GM19193 (cell line): Measurements from ENCODE around the gene PPM1B.

Source experiments
- POLR2A ChIP-seq: IDR thresholded peaks from 4 replicates; pipeline ENCODE4 v1.6.1; 2011; ENCODE audit not compliant: insufficient read depth, insufficient read length; ENCODE audit errors: extremely low read depth

The PPM1B gene

DNA sequence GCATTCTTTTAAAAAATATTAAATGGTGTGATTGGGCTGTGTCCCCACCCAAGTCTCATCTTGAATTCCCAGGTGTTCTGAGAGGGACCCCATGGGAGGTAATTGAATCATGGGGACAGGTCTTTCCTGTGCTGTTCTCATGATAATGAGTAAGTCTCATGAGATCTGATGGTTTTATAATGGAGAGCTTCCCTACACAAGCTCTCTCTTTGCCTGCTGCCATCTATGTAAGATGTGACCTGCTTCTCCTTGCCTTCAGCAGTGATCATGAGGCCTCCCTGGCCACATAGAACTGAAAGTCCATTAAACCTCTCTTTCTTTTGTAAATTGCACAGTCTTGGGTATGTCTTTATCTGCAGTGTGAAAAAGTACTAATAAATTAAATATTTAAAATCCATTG, 10.3 kb downstream of the PPM1B start:
- TF ChIP-seq POLR2A, result no peak

DNA sequence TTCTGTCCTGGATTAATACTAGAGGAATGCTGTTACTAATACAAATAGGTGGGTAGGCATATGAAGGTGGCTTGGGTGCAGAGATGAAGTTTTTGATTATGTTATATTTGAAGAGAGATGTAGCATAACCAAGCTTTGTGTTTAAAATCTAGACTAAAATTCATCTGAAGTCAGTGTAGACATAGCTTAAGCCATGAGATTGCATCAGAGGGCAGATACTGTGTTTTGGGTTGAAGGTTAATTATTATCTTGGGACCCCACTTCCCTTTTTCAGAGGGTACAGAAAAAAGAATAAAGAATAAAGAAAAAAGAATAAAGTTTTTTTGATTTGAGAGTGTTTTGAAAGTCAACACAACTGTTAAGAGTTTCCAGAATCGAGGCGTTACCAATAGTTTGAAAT, 13.0 kb downstream of the PPM1B start:
- no peak for TF ChIP-seq POLR2A

DNA sequence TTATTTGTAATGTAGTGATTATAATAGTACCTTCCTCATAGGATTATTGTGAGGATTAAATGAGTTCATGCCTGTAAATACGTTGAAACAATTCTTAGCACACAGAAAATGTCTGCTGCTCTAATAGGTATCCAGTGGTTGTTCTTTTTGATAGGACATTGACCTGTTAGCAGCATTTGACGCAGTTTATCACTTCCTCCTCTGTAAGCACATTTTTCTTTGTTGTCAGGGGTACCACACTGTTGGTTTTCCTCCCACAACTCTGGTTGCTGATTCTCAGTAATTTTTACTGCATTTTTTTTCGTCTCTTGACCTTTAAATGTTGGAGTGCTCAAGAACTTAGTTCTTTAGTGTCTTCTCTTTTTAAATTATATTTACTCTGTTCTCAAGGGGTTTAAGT, 15.4 kb downstream of the PPM1B start:
- no peak for TF ChIP-seq POLR2A

DNA sequence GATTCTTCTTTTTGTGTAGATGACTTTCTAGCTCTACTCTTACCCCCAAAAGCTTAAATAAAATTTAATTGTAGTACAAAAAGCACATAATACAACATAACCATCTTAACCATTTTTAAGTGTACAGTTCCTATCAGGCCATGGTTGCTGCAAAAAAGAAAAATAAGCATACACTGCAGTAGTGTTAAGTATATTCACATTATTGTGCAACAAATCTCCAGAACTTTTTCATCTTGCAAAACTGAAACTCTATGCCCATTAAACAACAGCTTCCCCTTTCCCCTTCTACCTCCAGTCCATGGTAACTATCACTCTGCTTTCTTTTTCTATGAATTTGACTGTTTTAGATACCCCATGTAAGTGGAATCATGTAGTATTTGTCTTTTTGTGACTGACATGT, 18.1 kb downstream of the PPM1B start:
- TF ChIP-seq POLR2A, result no peak

DNA sequence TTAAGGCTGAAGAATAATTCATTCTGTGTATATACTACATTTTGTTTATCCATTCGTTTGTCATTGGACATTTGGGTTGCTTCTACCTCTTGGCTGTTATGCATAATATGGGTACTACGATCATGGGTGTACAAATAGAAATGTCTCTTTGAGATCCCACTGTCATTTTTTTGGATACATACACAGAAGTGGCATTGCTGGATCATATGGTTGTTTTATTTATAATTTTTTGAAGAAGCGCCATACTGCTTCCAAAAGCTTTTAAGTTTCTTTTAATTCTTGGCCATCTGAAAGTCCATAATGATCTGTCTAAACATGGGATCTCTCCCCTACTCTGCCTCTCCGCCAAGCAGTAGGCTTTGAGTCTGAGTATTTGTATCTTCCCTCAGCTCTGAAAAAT, 18.6 kb downstream of the PPM1B start:
- no peak for TF ChIP-seq POLR2A

DNA sequence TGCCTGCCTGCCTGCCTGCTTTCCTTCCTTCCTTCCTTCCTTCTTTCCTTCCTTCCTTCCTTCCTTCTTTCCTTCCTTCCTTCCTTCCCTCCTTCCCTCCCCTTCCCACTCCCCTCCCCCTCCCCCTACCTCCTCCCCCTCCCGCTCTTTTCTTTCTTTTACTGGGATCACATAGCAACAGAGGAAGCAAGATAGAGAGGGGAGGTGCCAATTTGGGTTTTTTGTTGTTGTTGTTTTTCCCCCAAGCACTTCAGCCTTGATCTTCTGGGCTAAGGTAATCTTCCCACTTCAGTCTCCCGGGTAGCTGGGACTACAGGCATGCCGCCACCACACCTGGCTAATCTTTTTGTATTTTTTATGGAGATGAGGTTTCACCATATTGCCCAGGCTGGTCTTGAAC, 20.0 kb downstream of the PPM1B start:
- no peak for TF ChIP-seq POLR2A

DNA sequence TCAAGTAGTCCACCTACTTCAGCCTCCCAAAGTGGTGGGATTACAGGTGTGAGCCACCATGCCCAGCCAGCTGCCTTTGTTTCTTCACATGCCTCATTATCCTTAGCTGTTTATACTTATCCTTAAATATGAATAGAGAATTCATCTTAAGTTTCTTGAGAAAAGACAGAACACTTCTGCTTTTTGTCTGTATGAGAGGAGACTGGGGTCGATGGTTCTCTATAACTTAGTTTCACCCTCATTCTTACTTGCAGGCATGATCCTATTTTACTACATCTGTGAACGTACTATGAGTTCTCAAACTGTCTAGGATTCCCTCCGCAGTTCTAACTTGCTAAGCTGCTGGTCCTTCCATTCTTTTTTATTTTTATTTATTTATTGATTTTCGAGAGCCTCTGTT, 20.4 kb downstream of the PPM1B start:
- TF ChIP-seq POLR2A, result no peak

DNA sequence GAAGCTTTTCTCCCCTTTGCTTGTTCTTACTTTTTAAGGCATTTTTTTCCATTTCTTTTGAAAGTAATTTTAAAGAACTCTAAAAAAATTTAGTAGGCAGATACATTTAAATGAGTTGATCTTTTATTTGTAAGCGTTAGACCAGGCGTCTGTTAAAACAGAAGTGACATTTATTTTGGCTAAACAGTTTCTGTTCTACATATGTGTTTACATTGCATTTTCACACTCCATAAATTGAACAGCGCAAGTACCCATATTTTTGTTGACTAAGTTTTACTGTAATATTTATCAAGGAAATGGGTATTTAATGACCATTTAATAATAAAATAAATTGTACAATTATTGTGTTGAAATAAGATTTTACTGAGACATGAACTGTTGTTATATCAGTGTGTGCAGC, 21.9 kb downstream of the PPM1B start:
- no peak for TF ChIP-seq POLR2A

DNA sequence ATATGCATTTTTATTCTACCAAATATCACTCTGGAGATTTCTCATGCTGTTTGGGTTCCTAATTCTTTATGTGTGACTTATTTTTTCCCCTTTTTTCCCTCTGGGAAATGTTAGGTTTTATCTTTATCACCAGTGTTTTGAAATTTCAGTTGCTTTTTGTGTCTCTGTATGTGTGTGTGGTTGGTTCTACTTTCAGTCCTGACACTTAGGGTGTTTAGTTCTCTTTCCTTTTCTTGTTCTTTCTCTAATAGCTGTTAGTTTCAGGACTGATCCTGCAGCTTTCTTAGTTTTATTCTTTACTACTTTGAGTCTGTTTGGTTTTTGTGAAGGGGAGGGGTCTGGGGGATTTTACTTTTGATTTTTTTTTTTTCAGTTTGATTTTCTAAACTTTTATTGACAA, 23.1 kb downstream of the PPM1B start:
- TF ChIP-seq POLR2A, result no peak

DNA sequence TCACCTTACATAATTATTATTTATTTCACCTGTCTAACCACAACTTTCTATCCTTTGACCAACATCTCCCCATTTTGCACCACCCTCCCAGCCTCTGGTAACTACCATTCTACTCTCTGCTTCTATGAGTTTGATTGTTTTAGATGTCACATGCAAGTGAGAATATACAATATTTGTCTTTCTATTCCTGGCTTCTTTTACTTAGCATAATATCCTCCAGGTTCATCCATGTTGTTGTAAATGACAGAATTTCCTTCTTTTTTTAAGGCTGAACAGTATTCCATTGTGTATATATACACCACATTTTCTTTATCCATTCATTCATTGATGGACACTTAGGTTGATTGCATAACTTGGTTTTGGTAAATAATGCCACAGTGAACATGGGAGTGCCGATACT, 24.0 kb downstream of the PPM1B start:
- no peak for TF ChIP-seq POLR2A

DNA sequence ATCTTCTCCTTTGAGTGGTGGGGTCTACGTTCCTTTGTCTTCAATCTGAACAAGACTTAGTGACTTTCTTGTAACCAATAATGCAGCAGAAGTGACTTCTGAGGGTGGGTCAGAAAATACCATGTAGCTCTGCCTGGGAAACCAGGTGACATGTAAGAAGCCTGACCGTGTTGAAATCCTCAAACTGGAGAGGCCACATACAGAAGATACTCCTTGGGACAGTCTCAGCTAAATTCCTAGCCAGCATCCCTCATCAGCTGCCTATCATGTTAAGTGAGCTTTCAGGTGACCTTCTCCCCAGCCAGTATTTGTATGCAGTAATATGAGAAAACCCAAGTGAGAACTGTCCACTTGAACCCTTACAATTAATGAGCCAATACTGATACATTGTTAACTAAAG, 27.0 kb downstream of the PPM1B start:
- no peak for TF ChIP-seq POLR2A

DNA sequence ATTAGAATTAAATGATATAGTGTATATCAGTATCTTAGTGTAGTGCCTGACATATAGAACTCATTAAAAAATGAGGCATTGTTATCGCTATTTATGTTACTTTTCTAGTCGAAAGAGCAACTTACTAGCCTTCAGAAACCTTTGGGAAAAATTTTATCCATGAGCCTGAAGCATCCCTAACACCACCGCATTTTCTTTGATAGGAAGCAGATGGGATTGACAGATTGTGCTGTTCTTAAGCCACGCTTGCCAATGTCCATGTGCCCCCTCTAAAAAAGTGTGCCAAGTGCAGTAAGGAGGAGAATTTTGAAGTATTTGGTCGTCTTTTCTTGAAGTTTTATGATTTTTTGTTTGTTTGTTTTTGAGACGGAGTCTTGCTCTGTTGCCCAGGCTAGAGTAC, 29.1 kb downstream of the PPM1B start:
- TF ChIP-seq POLR2A, result no peak

DNA sequence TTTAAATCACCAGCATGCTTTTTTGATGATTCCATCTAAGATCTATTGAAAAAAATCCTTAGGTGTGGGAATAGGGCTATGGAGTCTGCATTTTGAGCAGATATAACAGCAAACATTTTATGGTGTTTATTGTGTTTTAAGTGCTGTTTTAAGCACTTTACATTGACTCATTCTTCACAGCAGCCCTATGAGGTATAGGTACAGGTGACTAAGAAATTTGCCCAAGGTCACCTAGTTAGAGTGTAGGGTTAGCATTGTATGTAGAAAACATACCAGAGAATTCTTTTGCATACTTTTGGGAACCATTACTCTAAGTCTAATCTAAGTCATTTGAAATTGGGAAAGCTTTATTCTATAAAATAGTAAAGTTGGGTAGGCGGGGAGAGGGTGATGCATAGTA, 31.3 kb downstream of the PPM1B start:
- TF ChIP-seq POLR2A, result no peak

DNA sequence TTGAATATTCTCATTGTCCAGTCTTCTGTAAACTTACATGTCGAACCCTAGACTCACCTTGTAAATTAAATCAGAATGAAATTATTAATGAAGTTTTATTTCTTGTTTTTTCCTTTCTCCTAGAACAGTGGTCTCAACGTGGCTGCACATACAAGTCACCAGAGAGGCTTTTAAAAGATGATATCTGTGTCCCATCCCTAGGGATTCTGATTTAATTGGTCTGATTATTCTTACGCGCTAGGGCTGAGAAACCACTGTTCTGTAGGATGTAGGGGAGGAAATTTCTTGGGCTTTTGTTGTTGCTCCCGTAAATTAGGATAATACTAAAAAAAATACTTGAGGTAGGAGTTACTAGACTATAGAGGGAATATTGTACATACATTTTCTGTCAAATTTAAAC, 32.1 kb downstream of the PPM1B start:
- TF ChIP-seq POLR2A, result no peak

DNA sequence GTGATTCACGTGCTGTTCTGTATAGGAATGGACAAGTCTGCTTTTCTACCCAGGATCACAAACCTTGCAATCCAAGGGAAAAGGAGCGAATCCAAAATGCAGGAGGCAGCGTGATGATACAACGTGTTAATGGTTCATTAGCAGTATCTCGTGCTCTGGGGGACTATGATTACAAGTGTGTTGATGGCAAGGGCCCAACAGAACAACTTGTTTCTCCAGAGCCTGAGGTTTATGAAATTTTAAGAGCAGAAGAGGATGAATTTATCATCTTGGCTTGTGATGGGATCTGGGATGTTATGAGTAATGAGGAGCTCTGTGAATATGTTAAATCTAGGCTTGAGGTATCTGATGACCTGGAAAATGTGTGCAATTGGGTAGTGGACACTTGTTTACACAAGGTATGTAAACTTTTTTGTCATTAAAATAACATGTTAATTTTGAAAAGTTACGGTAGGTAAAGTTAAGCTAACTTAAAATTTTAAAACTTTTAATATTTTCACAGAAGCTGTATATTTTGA, 33.0 kb downstream of the PPM1B start:
- no peak for TF ChIP-seq POLR2A

DNA sequence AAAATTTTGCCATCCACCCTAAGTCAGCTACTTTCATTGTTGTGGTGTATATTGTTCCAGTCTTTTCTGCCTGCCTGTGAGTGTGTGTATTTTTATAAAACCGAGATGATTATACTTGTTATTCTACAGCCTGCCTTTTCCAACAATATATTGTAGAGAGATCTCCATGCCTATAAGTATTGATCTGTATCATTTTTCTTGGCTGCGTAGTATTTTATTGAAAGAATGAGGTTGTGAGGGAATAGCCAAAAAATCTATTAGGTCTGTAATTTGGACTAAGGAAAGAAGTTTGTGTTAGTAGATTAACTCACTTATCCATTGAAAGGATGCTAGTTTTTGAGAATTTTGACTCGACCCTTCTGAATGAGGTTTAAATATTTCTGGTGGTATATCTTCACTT, 34.9 kb downstream of the PPM1B start:
- no peak for TF ChIP-seq POLR2A

DNA sequence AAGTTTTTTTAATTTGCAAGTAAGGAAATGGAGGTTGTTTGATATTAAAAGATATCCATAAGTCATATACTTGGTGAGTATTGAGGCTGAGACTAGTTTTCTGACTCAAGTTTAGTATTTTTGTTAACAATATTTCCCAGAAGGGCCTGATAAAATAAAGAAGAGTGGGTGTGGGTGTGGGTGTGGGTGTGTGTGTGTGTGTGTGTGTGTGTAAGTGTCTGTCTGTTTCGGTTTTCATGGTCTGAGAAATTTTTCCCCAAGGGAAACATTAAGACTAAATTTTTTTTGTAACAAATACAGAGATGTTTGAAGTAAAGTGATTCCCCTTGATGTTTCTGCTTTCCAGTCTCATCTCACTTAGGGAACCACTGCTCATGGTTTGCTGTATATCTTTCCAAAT, 36.5 kb downstream of the PPM1B start:
- no peak for TF ChIP-seq POLR2A
